Measurements from ENCODE around the gene CDK19.

DNA sequence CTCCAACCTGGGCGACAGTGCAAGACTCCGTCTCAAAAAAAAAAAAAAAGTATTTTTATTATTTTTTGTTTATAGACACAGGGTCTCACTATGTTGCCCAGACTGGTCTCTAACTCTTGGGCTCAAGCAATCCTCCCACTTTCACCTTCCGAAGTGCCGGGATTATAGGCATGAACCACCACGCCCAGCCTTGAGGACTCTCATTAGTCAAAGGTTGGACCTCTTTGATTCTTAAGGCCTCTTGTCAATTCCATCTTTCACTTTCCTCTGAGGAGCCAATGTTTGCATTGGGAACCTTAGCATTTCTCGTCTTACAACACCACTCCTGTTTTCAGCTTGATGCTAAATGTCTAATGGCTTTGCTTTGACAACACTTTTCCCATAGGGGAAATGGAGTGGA is 16.1 kb upstream of the CDK19 start:
- TF ChIP-seq, protein P1, sequence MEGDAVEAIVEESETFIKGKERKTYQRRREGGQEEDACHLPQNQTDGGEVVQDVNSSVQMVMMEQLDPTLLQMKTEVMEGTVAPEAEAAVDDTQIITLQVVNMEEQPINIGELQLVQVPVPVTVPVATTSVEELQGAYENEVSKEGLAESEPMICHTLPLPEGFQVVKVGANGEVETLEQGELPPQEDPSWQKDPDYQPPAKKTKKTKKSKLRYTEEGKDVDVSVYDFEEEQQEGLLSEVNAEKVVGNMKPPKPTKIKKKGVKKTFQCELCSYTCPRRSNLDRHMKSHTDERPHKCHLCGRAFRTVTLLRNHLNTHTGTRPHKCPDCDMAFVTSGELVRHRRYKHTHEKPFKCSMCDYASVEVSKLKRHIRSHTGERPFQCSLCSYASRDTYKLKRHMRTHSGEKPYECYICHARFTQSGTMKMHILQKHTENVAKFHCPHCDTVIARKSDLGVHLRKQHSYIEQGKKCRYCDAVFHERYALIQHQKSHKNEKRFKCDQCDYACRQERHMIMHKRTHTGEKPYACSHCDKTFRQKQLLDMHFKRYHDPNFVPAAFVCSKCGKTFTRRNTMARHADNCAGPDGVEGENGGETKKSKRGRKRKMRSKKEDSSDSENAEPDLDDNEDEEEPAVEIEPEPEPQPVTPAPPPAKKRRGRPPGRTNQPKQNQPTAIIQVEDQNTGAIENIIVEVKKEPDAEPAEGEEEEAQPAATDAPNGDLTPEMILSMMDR (conservative IDR thresholded peaks at IDR 0.05; ENCODE audit: low read depth, low read length): no peak
- TF ChIP-seq SMC3 (IDR thresholded peaks at IDR 0.05; ENCODE audit: low read depth, low read length) (no peak), MAZ (IDR thresholded peaks at IDR 0.05; ENCODE audit: borderline replicate concordance, low read depth, low read length) (no peak), BHLHE40 (IDR thresholded peaks at IDR 0.05; ENCODE audit: low read depth, low read length) (no peak), MAFK (IDR thresholded peaks at IDR 0.05; ENCODE audit: low read depth, low read length) (no peak), USF2 (IDR thresholded peaks at IDR 0.05; ENCODE audit: low read depth, low read length) (no peak), CEBPB (IDR thresholded peaks at IDR 0.05; ENCODE audit: low read depth, low read length) (no peak), POLR2A (IDR thresholded peaks at IDR 0.05; ENCODE audit: low read depth, low read length) (no peak), MXI1 (IDR thresholded peaks at IDR 0.05; ENCODE audit: borderline replicate concordance, low read depth, low read length) (no peak), RFX5 (IDR thresholded peaks at IDR 0.05; ENCODE audit: low read depth, low read length) (no peak), CHD1 (IDR thresholded peaks at IDR 0.05; ENCODE audit: low read depth, low read length) (no peak), RAD21 (IDR thresholded peaks at IDR 0.05; ENCODE audit: low read length) (no peak), FOS (IDR thresholded peaks at IDR 0.05; ENCODE audit: low read depth, low read length) (no peak), RCOR1 (IDR thresholded peaks at IDR 0.05; ENCODE audit: insufficient replicate concordance, low read length) (no peak)

Measured in IMR-90 (cell line).